GM21367 (cell line): ENCODE data around the gene DERA.
A peak's percentile ranks its signal among the peaks of the same experiment; 100 is the strongest.
"Not testable (repeated sequence)": the region's sequence is repeated elsewhere in the genome, so short reads cannot be mapped to it uniquely, and the experiment has no call there.

ENCODE experiments used
- ATAC-seq: cut with Tn5 transposase; IDR thresholded peaks from one replicate; pipeline ENCODE4 v1.9.1; 2021; ENCODE audit not compliant: unreplicated experiment

DERA gene

GRCh38 chr12:15910864-15911721, at the start of gene DERA:
DERA (plus strand) TSS chr12:15911332; CDS start chr12:15911384, 52 bp downstream.
- peak; percentile 91 for ATAC-seq

- ATAC-seq: no peak
These were observed 49.7 kb upstream of the DERA start for GRCh38 chr12:15861404-15861803.

GRCh38 chr12:15862840-15863239, 48.3 kb upstream of the DERA start:
- ATAC-seq: no peak

- no peak for ATAC-seq
These were observed 47.8 kb upstream of the DERA start for GRCh38 chr12:15863372-15863771.

GRCh38 chr12:15863984-15864383, 47.1 kb upstream of the DERA start:
- ATAC-seq: peak; percentile 91

- no peak for ATAC-seq
These were observed 42.9 kb upstream of the DERA start for GRCh38 chr12:15868186-15868585.

GRCh38 chr12:15873556-15873955, 37.6 kb upstream of the DERA start:
- no peak for ATAC-seq

GRCh38 chr12:15874556-15875145, 36.5 kb upstream of the DERA start:
- not testable (repeated sequence) for ATAC-seq

- ATAC-seq: no peak
These were observed 35.3 kb upstream of the DERA start for GRCh38 chr12:15875863-15876262.

GRCh38 chr12:15879413-15879812, 31.7 kb upstream of the DERA start:
- ATAC-seq: no peak

- no peak for ATAC-seq
These were observed 30.4 kb upstream of the DERA start for GRCh38 chr12:15880721-15881120.

GRCh38 chr12:15882118-15882971, 28.8 kb upstream of the DERA start, which contains the start of gene STRAP:
STRAP (plus strand) TSS chr12:15882387; CDS start chr12:15882708, 321 bp downstream.
- ATAC-seq: peak; percentile 95

GRCh38 chr12:15883536-15883935, 27.6 kb upstream of the DERA start:
- ATAC-seq: no peak

- no peak for ATAC-seq
These were observed 24.6 kb upstream of the DERA start for GRCh38 chr12:15886372-15887042.

GRCh38 chr12:15887043-15887817, 23.9 kb upstream of the DERA start:
- ATAC-seq: no peak

- ATAC-seq: no peak
These were observed 18.4 kb upstream of the DERA start for GRCh38 chr12:15892645-15893259.

- ATAC-seq: no peak
These were observed 17.9 kb upstream of the DERA start for GRCh38 chr12:15893260-15893659.

- no peak for ATAC-seq
These were observed 14.3 kb upstream of the DERA start for GRCh38 chr12:15896867-15897266.

- ATAC-seq: no peak
These were observed 13.7 kb upstream of the DERA start for GRCh38 chr12:15897433-15897832.
